Measurements from ENCODE around the gene ERGIC3.

- no peak for TF ChIP-seq RNF2 (IDR thresholded peaks at IDR 0.05; ENCODE audit: borderline replicate concordance, low read depth)
- no peak for TF ChIP-seq CTCF (IDR thresholded peaks at IDR 0.05)
- no peak for TF ChIP-seq RAD21 (conservative IDR thresholded peaks at IDR 0.05 in 1 of 2, IDR thresholded peaks at IDR 0.05 in 1 of 2)
- TF ChIP-seq EP300 (IDR thresholded peaks at IDR 0.05): no peak
- TF ChIP-seq POLR2A (IDR thresholded peaks at IDR 0.05; ENCODE audit: low read length): no peak
- no peak for TF ChIP-seq CHD2 (IDR thresholded peaks at IDR 0.05; ENCODE audit: low read length, partially characterized antibody)
- no peak for TF ChIP-seq SMC3 (IDR thresholded peaks at IDR 0.05)
- no peak for TF ChIP-seq CEBPB (IDR thresholded peaks at IDR 0.05)
These were observed 45.4 kb upstream of the ERGIC3 start for GRCh38 chr20:35496481-35496880.

All from A549 (cell line).